NCI-H510A treated with DMSO at 0.1 percent for 48 hours (cell line): ENCODE results near the gene ATP6V0E1.

ENCODE experiments used
- DNase-seq: peaks from one replicate; lab custom pipeline; 2025; lab: John Stamatoyannopoulos, UW

Gene ATP6V0E1

GRCh38 chr5:173078878-173079277, 95.3 kb downstream of the ATP6V0E1 start:
- no peak for DNase-seq
